Ishikawa (cell line): ENCODE data around the gene CBFA2T2.

Experiments used
- EGR1 ChIP-seq: IDR thresholded peaks from 2 replicates; pipeline ENCODE4 v1.6.1; 2012
- EP300 ChIP-seq: IDR thresholded peaks from 2 replicates; pipeline ENCODE4 v1.6.1; 2012; ENCODE audit warnings: borderline replicate concordance
- NFIC ChIP-seq: IDR thresholded peaks from 2 replicates; pipeline ENCODE4 v1.6.1; 2012
- RAD21 ChIP-seq: IDR thresholded peaks from 2 replicates; pipeline ENCODE4 v1.6.1; 2012; ENCODE audit warnings: low read depth
- TAF1 ChIP-seq: IDR thresholded peaks from 2 replicates; pipeline ENCODE4 v1.6.1; 2012; ENCODE audit warnings: low read depth, mild to moderate bottlenecking
- TEAD4 ChIP-seq: IDR thresholded peaks from 2 replicates; pipeline ENCODE4 v1.6.1; 2012
- TF ChIP-seq, protein P1 (sequence below): IDR thresholded peaks from 2 replicates; pipeline ENCODE4 v1.6.1; 2012; ENCODE audit warnings: low read depth, mild to moderate bottlenecking

DNA sequence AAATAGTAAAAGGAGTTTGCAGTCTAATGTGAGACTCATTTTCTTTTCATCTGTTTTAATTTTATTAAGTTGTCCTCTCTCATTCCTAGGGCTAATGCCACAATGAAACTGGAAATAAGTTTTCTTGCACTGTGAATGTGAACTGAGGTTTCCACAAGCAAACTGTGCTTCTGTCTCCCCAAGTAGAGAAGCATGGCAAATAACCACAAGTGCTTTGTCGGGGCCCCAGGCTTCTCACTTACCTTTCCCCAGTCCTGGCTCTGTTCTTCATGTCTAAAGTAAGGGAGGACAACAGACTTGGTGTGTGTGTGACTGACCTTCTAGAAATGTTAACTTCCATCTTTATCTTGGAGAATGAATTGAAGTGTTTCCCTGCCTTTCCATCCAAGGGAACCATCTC lies 80.8 kb downstream of the CBFA2T2 start:
- no peak for TF ChIP-seq EP300
- TF ChIP-seq TAF1, result no peak
- TF ChIP-seq, protein P1, sequence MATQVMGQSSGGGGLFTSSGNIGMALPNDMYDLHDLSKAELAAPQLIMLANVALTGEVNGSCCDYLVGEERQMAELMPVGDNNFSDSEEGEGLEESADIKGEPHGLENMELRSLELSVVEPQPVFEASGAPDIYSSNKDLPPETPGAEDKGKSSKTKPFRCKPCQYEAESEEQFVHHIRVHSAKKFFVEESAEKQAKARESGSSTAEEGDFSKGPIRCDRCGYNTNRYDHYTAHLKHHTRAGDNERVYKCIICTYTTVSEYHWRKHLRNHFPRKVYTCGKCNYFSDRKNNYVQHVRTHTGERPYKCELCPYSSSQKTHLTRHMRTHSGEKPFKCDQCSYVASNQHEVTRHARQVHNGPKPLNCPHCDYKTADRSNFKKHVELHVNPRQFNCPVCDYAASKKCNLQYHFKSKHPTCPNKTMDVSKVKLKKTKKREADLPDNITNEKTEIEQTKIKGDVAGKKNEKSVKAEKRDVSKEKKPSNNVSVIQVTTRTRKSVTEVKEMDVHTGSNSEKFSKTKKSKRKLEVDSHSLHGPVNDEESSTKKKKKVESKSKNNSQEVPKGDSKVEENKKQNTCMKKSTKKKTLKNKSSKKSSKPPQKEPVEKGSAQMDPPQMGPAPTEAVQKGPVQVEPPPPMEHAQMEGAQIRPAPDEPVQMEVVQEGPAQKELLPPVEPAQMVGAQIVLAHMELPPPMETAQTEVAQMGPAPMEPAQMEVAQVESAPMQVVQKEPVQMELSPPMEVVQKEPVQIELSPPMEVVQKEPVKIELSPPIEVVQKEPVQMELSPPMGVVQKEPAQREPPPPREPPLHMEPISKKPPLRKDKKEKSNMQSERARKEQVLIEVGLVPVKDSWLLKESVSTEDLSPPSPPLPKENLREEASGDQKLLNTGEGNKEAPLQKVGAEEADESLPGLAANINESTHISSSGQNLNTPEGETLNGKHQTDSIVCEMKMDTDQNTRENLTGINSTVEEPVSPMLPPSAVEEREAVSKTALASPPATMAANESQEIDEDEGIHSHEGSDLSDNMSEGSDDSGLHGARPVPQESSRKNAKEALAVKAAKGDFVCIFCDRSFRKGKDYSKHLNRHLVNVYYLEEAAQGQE, result no peak
- no peak for TF ChIP-seq RAD21
- TF ChIP-seq TEAD4, result no peak
- TF ChIP-seq NFIC, result no peak
- TF ChIP-seq EGR1, result no peak
